Activated CD8-positive, alpha-beta T cell treated with anti-CD3 and anti-CD28 coated beads for 36 hours (primary cell): ENCODE measurements around the gene PLAGL2. TPM values are rescaled to one million over a fixed set of nuclear protein-coding genes. Genes with fewer than 3 reads are reported as not detected.
A peak's percentile ranks its signal among the peaks of the same experiment; 100 is the strongest.

Experiments used
- ATAC-seq: fragments of 200-7000 bp; cut with Tn5 transposase; one replicate; pipeline ENCODE4 v1.10.0; 2021; ENCODE audit warnings: mild to moderate bottlenecking, moderate library complexity
- CTCF ChIA-PET: fragments of 350-600 bp; sonication (Branson Sonifier 250); formaldehyde crosslinking; loops from one replicate; lab custom pipeline; 2021; ENCODE audit warnings: antibody characterized with exemption; lab: Charles Lee
- POLR2A ChIA-PET: fragments of 350-600 bp; sonication (Branson Sonifier 250); formaldehyde crosslinking; loops from one replicate; lab custom pipeline; 2021; ENCODE audit warnings: antibody characterized with exemption; lab: Charles Lee
- DNase-seq: peaks from one replicate; pipeline ENCODE4 v3.0.0-alpha.2; 2020
- H3K27ac Mint-ChIP-seq: one replicate; pipeline ENCODE4 v1.8.0; 2021; ENCODE audit warnings: mild to moderate bottlenecking, mixed read lengths
- H3K27me3 Mint-ChIP-seq: one replicate; pipeline ENCODE4 v1.8.0; 2021; ENCODE audit warnings: mixed read lengths
- H3K36me3 Mint-ChIP-seq: one replicate; pipeline ENCODE4 v1.8.0; 2021; ENCODE audit warnings: low read depth, mixed read lengths
- H3K4me1 Mint-ChIP-seq: one replicate; pipeline ENCODE4 v1.8.0; 2021; ENCODE audit warnings: low read depth, mixed read lengths
- H3K4me3 Mint-ChIP-seq: one replicate; pipeline ENCODE4 v1.8.0; 2021; ENCODE audit warnings: mild to moderate bottlenecking, moderate library complexity, mixed read lengths
- H3K9me3 Mint-ChIP-seq: one replicate; pipeline ENCODE4 v1.8.0; 2021; ENCODE audit warnings: mixed read lengths
- CTCF ChIP-seq: fragments of 200-600 bp; IDR thresholded peaks from one replicate; pipeline ENCODE4 v1.8.0; 2022; ENCODE audit warnings: antibody characterized with exemption, mild to moderate bottlenecking
- intact Hi-C: fragments of 100-400 bp; cut with micrococcal nuclease; formaldehyde crosslinking; loops from one replicate; pipeline ENCODE4 v1.10.0; 2022
- total RNA-seq, 2 experiments: library from RNA; stranded (reverse); gene quantifications; one replicate each; pipeline ENCODE4 v1.2.3, GENCODE V29; 2021

PLAGL2 gene
- total RNA-seq, 2 experiments from 2014 or later, result 70.6 to 71.5 TPM

- peaks cover 27% of the 10 kb centered on the region for H3K36me3 Mint-ChIP-seq
- no peak overlapping the region for H3K4me3 Mint-ChIP-seq
- DNase-seq (no peak), ATAC-seq (no peak)
- CTCF ChIA-PET, result no interaction called here
- intact Hi-C loops, result no loop called here
- no peak for TF ChIP-seq CTCF
- H3K4me1 Mint-ChIP-seq, result no peaks in the 10 kb centered on the region
- POLR2A ChIA-PET, result no interaction called here
- no peaks in the 10 kb centered on the region for H3K9me3 Mint-ChIP-seq
- H3K27me3 Mint-ChIP-seq, result no peaks in the 10 kb centered on the region
- no peak overlapping the region for H3K27ac Mint-ChIP-seq
These were observed 40.0 kb downstream of the PLAGL2 start for GRCh38 chr20:32167552-32167951.

GRCh38 chr20:32165836-32166545 is 41.6 kb downstream of the PLAGL2 start:
- H3K9me3 Mint-ChIP-seq, result no peaks in the 10 kb centered on the region
- no peak for DNase-seq
- peak overlapping the region; percentile 30 for H3K27ac Mint-ChIP-seq
- no peak for ATAC-seq
- H3K36me3 Mint-ChIP-seq, result peaks cover 41% of the 10 kb centered on the region
- ChIA-PET POLR2A (no interaction called here), CTCF (no interaction called here)
- no peak overlapping the region for H3K4me3 Mint-ChIP-seq
- H3K27me3 Mint-ChIP-seq, result no peaks in the 10 kb centered on the region
- no peaks in the 10 kb centered on the region for H3K4me1 Mint-ChIP-seq
- TF ChIP-seq CTCF, result no peak
- intact Hi-C loops, result no loop called here

- POLR2A ChIA-PET, result no interaction called here
- DNase-seq, result no peak
- H3K27me3 Mint-ChIP-seq, result no peaks in the 10 kb centered on the region
- no peaks in the 10 kb centered on the region for H3K4me1 Mint-ChIP-seq
- peaks cover 44% of the 10 kb centered on the region for H3K36me3 Mint-ChIP-seq
- H3K9me3 Mint-ChIP-seq, result no peaks in the 10 kb centered on the region
- no peak for TF ChIP-seq CTCF
- CTCF ChIA-PET, result no interaction called here
- intact Hi-C loops, result no loop called here
- no peak overlapping the region for H3K27ac Mint-ChIP-seq
- no peak overlapping the region for H3K4me3 Mint-ChIP-seq
- ATAC-seq, result no peak
These were observed 42.4 kb downstream of the PLAGL2 start for GRCh38 chr20:32164984-32165735.

- no peak for ATAC-seq
- Mint-ChIP-seq H3K27me3 (no peaks in the 10 kb centered on the region), H3K36me3 (peaks cover 50% of the 10 kb centered on the region), H3K27ac (no peak overlapping the region), H3K4me1 (no peaks in the 10 kb centered on the region), H3K4me3 (no peak overlapping the region), H3K9me3 (no peaks in the 10 kb centered on the region)
- no peak for DNase-seq
- ChIA-PET POLR2A (no interaction called here), CTCF (no interaction called here)
- TF ChIP-seq CTCF, result no peak
- intact Hi-C loops, result no loop called here
These were observed 43.6 kb downstream of the PLAGL2 start for GRCh38 chr20:32163951-32164350.

- intact Hi-C loops, result no loop called here
- Mint-ChIP-seq H3K27ac (no peak overlapping the region), H3K9me3 (no peaks in the 10 kb centered on the region), H3K27me3 (no peaks in the 10 kb centered on the region), H3K4me3 (no peak overlapping the region), H3K4me1 (peaks cover 2% of the 10 kb centered on the region), H3K36me3 (peaks cover 62% of the 10 kb centered on the region)
- ATAC-seq (no peak), DNase-seq (no peak)
- no peak for TF ChIP-seq CTCF
- CTCF ChIA-PET, result interaction anchor here (1.1 kb wide), 1 partner anchor 131 kb away, joined by 3 read pairs; no protein-coding TSS in a partner anchor
- POLR2A ChIA-PET, result no interaction called here
These were observed 45.2 kb downstream of the PLAGL2 start for GRCh38 chr20:32162351-32162750.
